Hematopoietic multipotent progenitor cell treated with erythropoietin and hydrocortisone succinate and interleukin-3 and kit ligand, for 6 days (in vitro differentiated cells): Measurements from ENCODE around the gene CTLA4.

Source experiments
- DNase-seq: peaks from one replicate; pipeline ENCODE4 v3.0.0-alpha.2; 2015

CTLA4 gene

GRCh38 chr2:203867561-203868200, at the start of gene CTLA4:
CTLA4 (plus strand) TSS chr2:203867771; CDS start chr2:203867943, 172 bp downstream.
- DNase-seq = no peak

- no peak for DNase-seq
Measured at GRCh38 chr2:203818656-203819055, 48.9 kb upstream of the CTLA4 start.

- no peak for DNase-seq
Measured at GRCh38 chr2:203819434-203820133, 48.0 kb upstream of the CTLA4 start.

- DNase-seq = no peak
Measured at GRCh38 chr2:203820969-203821368, 46.6 kb upstream of the CTLA4 start.

GRCh38 chr2:203822240-203822639, 45.3 kb upstream of the CTLA4 start:
- DNase-seq = no peak

- DNase-seq = no peak
Measured at GRCh38 chr2:203823173-203823572, 44.4 kb upstream of the CTLA4 start.

GRCh38 chr2:203824057-203824456, 43.5 kb upstream of the CTLA4 start:
- DNase-seq = no peak

GRCh38 chr2:203824603-203825002, 43.0 kb upstream of the CTLA4 start:
- DNase-seq = no peak

GRCh38 chr2:203826704-203827103, 40.9 kb upstream of the CTLA4 start:
- no peak for DNase-seq

- DNase-seq = no peak
Measured at GRCh38 chr2:203830304-203831055, 37.1 kb upstream of the CTLA4 start.

GRCh38 chr2:203835420-203835819, 32.2 kb upstream of the CTLA4 start:
- no peak for DNase-seq

- no peak for DNase-seq
Measured at GRCh38 chr2:203835892-203836800, 31.4 kb upstream of the CTLA4 start.

- no peak for DNase-seq
Measured at GRCh38 chr2:203840655-203841205, 26.8 kb upstream of the CTLA4 start.

- DNase-seq = no peak
Measured at GRCh38 chr2:203841654-203842053, 25.9 kb upstream of the CTLA4 start.

- no peak for DNase-seq
Measured at GRCh38 chr2:203842373-203842772, 25.2 kb upstream of the CTLA4 start.

GRCh38 chr2:203846490-203847105, 21.0 kb upstream of the CTLA4 start:
- no peak for DNase-seq

- DNase-seq = no peak
Measured at GRCh38 chr2:203849010-203849409, 18.6 kb upstream of the CTLA4 start.

GRCh38 chr2:203852760-203853159, 14.8 kb upstream of the CTLA4 start:
- no peak for DNase-seq

- DNase-seq = no peak
Measured at GRCh38 chr2:203853271-203853670, 14.3 kb upstream of the CTLA4 start.

- no peak for DNase-seq
Measured at GRCh38 chr2:203853722-203854121, 13.8 kb upstream of the CTLA4 start.

- no peak for DNase-seq
Measured at GRCh38 chr2:203855274-203855673, 12.3 kb upstream of the CTLA4 start.

- DNase-seq = no peak
Measured at GRCh38 chr2:203857656-203858055, 9.9 kb upstream of the CTLA4 start.
